Activated T-cell treated with anti-CD3 and anti-CD28 coated beads, Interleukin-2, amount 50 U/mL, for 72 hours (primary cell): ENCODE results near the gene SND1. TPM values are rescaled to one million over a fixed set of nuclear protein-coding genes. Genes with fewer than 3 reads are reported as not detected.
A peak's percentile ranks its signal among the peaks of the same experiment; 100 is the strongest.

Experiments
- ATAC-seq, 2 donors: fragments of 150-1000 bp; cut with Tn5 transposase; replicated peaks in 1 of 2; 2 replicates each; pipeline ENCODE4 v1.10.0; 2021; ENCODE audit warnings: moderate library complexity in 2 of 2, mild to moderate bottlenecking in 1 of 2
- DNase-seq, 2 donors: peaks; one replicate each; pipeline ENCODE4 v3.0.0; 2021 to 2022; ENCODE audit warnings: mixed read lengths in 1 of 2
- H3K27ac Mint-ChIP-seq: one replicate; pipeline ENCODE4 v1.8.0; 2022; ENCODE audit warnings: mild to moderate bottlenecking, moderate library complexity, mixed read lengths
- H3K27me3 Mint-ChIP-seq: one replicate; pipeline ENCODE4 v1.8.0; 2022; ENCODE audit warnings: low read depth, mixed read lengths
- H3K36me3 Mint-ChIP-seq, 2 donors: one replicate each; pipeline ENCODE4 v1.8.0; 2022; ENCODE audit warnings: mixed read lengths in 2 of 2, mild to moderate bottlenecking in 1 of 2; ENCODE audit not compliant: insufficient read depth in 2 of 2
- H3K4me1 Mint-ChIP-seq: one replicate; pipeline ENCODE4 v1.8.0; 2022; ENCODE audit warnings: low read depth, mixed read lengths
- H3K4me3 Mint-ChIP-seq, 2 donors: one replicate each; pipeline ENCODE4 v1.8.0; 2022; ENCODE audit warnings: mild to moderate bottlenecking in 2 of 2, mixed read lengths in 2 of 2, moderate library complexity in 2 of 2
- H3K9me3 Mint-ChIP-seq, 2 donors: one replicate each; pipeline ENCODE4 v1.8.0; 2022; ENCODE audit warnings: mixed read lengths in 2 of 2
- total RNA-seq, 2 donors: library from RNA; stranded (reverse); gene quantifications; one replicate each; pipeline ENCODE4 v1.2.3, GENCODE V29; 2022

Gene SND1
- total RNA-seq, 2 donors from 2014 or later, result 237 to 285 TPM

DNA sequence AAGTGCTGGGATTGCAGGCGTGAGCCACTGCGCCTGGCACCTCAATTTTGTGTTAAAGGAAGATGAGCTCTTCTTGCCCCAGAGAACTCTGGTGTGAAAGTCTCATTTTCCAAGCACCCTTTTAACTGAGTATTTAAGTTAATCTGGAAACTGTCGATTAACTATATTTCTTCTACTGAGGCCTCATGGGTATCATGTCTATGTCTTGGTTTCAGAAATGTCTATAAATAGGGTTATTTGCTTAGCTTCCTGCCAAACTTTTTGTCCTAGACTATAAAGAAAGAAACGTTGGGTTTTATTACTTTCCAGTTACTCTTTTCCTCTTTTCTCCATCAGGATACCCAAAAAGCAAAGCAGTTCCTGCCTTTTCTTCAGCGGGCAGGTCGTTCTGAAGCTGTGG is 276.9 kb downstream of the SND1 start:
- H3K27ac Mint-ChIP-seq, result no peak overlapping the region
- H3K9me3 Mint-ChIP-seq, result no peaks in the 10 kb centered on the region
- H3K4me3 Mint-ChIP-seq, result no peak overlapping the region
- H3K36me3 Mint-ChIP-seq, result peaks cover 10 to 17% of the 10 kb centered on the region in 2 donors
- no peak for DNase-seq
- no peak for ATAC-seq
- peaks cover 12% of the 10 kb centered on the region for H3K4me1 Mint-ChIP-seq
- H3K27me3 Mint-ChIP-seq, result no peaks in the 10 kb centered on the region

DNA sequence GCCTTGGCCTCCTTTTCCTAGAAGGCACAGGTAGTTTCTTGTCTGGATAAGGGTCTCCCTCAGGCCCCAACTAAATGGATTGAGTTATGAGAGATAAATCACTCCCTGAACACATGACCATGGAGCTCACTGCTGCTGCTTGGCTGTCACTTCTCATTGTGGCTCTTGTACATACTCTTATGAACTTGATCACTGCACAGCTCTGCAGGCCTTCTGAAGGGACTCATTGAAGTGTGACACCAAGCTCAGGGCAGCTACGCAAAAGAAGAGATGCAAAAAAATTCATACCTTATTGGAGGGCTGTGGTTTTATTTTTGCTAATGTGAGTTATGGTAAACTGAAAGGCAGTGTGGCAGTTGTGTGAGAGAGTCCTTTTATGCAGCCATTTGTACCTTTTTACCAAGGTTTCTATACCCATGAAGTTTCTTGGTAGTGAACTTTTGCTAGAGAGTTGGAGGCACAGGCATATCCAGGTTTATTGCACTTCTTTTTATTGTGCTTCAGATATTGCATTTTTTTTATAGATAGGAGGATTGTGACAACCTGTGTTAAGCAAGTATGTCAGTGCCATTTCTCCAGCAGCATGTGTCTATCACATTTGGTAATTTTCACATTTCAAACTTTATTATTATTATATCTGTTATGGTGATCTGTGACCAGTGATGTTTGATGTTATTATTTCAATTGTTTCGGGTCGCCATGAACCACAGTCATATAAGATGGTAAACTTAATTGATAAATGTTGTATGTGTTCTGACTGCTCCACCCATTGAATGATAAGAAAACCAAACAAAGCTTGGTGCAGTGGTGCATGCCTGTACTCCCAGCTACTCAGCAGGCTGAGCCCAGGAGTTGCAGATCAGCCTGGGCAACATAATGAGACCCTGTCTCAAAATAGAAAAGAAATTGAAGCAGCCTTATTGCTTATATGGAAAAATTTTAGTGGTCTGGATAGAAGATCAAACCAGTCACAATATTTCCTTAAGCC is 278.6 kb downstream of the SND1 start:
- Mint-ChIP-seq H3K27me3 (no peaks in the 10 kb centered on the region), H3K9me3 (no peaks in the 10 kb centered on the region), H3K4me1 (peaks cover 12% of the 10 kb centered on the region), H3K4me3 (no peak overlapping the region), H3K36me3 (peaks cover 12 to 17% of the 10 kb centered on the region in 2 donors), H3K27ac (no peak overlapping the region)
- ATAC-seq (no peak), DNase-seq (no peak)

DNA sequence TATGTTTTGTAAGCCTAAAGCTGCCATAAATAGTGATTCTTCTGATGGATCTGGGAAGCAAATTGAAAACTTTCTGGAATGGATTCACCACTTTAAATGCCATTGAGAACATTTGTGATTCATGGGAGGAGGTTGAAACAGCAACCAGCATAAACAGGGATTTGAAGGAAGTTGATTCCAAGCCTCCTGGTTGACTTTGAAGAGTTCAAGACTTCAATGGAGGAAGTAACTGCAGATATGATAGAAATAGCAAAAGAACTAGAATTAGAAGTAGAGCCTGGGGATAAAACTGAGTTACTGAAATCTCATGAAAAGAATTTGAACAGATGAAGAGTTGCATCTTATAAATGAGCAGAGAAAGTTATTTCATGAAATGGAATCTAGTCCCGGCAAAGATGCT is 280.1 kb downstream of the SND1 start:
- Mint-ChIP-seq H3K27ac (no peak overlapping the region), H3K4me1 (peaks cover 11% of the 10 kb centered on the region), H3K4me3 (no peak overlapping the region), H3K36me3 (peaks cover 9 to 16% of the 10 kb centered on the region in 2 donors), H3K27me3 (no peaks in the 10 kb centered on the region), H3K9me3 (no peaks in the 10 kb centered on the region)
- ATAC-seq (no peak), DNase-seq (no peak)

GRCh38 chr7:127932496-127932895 is 280.5 kb downstream of the SND1 start:
- Mint-ChIP-seq H3K9me3 (no peaks in the 10 kb centered on the region), H3K36me3 (peaks cover 9 to 16% of the 10 kb centered on the region in 2 donors), H3K27ac (no peak overlapping the region), H3K4me3 (no peak overlapping the region), H3K4me1 (peaks cover 7% of the 10 kb centered on the region), H3K27me3 (no peaks in the 10 kb centered on the region)
- ATAC-seq (no peak), DNase-seq (no peak)

DNA sequence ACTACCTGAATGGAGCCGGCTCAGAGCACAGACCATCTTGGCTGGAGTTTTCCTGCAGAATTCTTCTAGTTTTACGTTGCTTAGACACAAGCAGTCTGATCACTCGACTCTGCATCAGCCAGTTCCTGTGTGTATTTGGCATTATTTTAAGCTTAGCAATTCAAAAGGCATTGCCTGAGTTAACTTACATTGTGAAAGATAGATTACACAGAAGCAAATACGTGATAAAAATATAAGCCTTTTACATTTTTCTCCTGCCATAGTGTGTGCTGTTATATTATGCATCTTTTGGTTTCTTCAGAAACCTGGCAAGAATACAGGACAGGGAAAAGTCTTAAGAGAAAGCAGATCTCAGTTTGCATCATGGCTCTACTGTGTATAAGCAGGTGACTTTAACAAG is 281.2 kb downstream of the SND1 start:
- no peaks in the 10 kb centered on the region for H3K9me3 Mint-ChIP-seq
- H3K4me3 Mint-ChIP-seq, result no peak overlapping the region
- ATAC-seq, result no peak
- DNase-seq, result no peak
- H3K27me3 Mint-ChIP-seq, result no peaks in the 10 kb centered on the region
- peaks cover 9 to 16% of the 10 kb centered on the region in 2 donors for H3K36me3 Mint-ChIP-seq
- no peak overlapping the region for H3K27ac Mint-ChIP-seq
- peaks cover 7% of the 10 kb centered on the region for H3K4me1 Mint-ChIP-seq

DNA sequence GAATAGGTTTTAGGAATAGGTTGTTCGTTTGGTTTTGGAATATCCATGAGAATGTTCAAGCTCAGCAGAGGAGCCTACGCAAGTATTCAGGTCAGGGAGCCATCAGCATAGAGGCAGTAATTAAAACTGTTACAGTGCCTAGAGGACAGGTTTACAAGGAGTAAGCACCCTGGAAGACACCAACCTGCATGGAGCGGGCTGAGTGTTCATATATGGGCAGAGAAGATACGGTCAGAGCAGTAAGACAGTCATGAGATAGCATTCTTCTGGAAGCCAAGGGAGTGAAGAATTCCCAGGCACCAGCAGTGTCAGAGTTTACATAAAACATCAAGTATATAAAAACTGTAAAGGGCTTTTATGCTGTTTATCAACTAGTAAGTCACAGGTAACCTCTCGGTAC is 282.7 kb downstream of the SND1 start:
- DNase-seq (no peak), ATAC-seq (no peak)
- no peak overlapping the region for H3K27ac Mint-ChIP-seq
- peaks cover 7% of the 10 kb centered on the region for H3K4me1 Mint-ChIP-seq
- H3K36me3 Mint-ChIP-seq, result peaks cover 5 to 12% of the 10 kb centered on the region in 2 donors
- H3K9me3 Mint-ChIP-seq, result no peaks in the 10 kb centered on the region
- H3K27me3 Mint-ChIP-seq, result no peaks in the 10 kb centered on the region
- no peak overlapping the region for H3K4me3 Mint-ChIP-seq

DNA sequence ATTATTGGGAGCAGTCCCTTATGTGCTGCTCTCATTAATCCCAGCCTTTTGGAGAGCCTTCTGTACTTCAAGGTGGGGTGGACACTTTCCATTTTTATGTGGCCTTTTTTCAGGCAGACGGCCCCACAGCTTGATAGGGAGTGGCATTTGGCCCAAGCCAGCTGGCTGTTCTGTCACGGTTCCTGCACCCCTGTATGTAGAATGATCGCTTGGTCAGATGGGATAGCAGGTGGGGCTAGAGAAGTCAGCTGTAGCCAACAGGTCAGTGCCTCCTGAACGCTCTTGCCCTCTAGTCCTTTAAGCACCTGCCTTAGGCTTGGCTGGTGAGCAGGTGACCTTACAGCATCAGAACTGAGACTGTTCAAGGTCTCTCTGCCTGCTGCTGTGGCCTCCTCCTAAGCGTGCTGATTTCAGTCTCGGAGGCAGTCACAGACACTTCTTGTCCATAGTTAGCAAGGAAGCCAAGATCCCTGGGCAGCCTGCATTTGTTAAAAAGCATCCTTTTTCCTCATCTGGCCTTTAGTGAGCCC is 283.9 kb downstream of the SND1 start:
- H3K27ac Mint-ChIP-seq, result no peak overlapping the region
- DNase-seq (no peak), ATAC-seq (no peak)
- no peaks in the 10 kb centered on the region for H3K27me3 Mint-ChIP-seq
- no peaks in the 10 kb centered on the region for H3K9me3 Mint-ChIP-seq
- peaks cover 7% of the 10 kb centered on the region for H3K4me1 Mint-ChIP-seq
- H3K36me3 Mint-ChIP-seq, result peaks cover 5 to 6% of the 10 kb centered on the region in 2 donors
- H3K4me3 Mint-ChIP-seq, result no peak overlapping the region

GRCh38 chr7:127937066-127937680 is 285.2 kb downstream of the SND1 start:
- no peaks in the 10 kb centered on the region for H3K27me3 Mint-ChIP-seq
- no peak overlapping the region for H3K27ac Mint-ChIP-seq
- H3K4me1 Mint-ChIP-seq, result peaks cover 7% of the 10 kb centered on the region
- peaks cover 3% of the 10 kb centered on the region in 2 donors for H3K36me3 Mint-ChIP-seq
- no peak for ATAC-seq
- no peak overlapping the region for H3K4me3 Mint-ChIP-seq
- DNase-seq, result no peak
- H3K9me3 Mint-ChIP-seq, result no peaks in the 10 kb centered on the region

DNA sequence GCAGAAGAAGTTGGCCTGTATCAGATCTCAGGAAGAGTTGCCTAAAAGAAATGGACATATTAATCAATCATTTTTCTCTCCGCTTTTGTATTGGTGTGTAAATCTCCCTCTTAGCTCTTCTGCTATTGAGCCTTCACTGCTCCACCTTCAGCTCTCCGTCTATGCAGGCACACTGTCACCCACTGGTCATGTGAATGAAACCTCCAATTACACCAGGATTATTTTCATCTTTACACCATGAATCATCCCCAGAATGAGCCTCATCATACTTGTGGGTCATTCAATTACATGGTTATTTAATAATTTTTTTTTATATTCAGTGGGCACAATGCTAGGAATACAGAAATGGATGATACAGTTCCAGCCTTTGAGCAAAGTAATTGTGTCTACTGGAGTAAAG is 286.6 kb downstream of the SND1 start:
- H3K36me3 Mint-ChIP-seq, result peaks cover 3 to 6% of the 10 kb centered on the region in 2 donors
- DNase-seq, result no peak
- no peaks in the 10 kb centered on the region for H3K9me3 Mint-ChIP-seq
- no peak for ATAC-seq
- H3K4me1 Mint-ChIP-seq, result peaks cover 7% of the 10 kb centered on the region
- no peak overlapping the region for H3K27ac Mint-ChIP-seq
- H3K27me3 Mint-ChIP-seq, result no peaks in the 10 kb centered on the region
- no peak overlapping the region for H3K4me3 Mint-ChIP-seq

GRCh38 chr7:127940381-127941160 is 288.6 kb downstream of the SND1 start:
- DNase-seq (no peak), ATAC-seq (no peak)
- Mint-ChIP-seq H3K4me1 (peaks cover 7% of the 10 kb centered on the region), H3K36me3 (peaks cover 0 to 8% of the 10 kb centered on the region in 2 donors), H3K27me3 (no peaks in the 10 kb centered on the region), H3K4me3 (no peak overlapping the region), H3K27ac (peak overlapping the region; percentile 13), H3K9me3 (no peaks in the 10 kb centered on the region)

DNA sequence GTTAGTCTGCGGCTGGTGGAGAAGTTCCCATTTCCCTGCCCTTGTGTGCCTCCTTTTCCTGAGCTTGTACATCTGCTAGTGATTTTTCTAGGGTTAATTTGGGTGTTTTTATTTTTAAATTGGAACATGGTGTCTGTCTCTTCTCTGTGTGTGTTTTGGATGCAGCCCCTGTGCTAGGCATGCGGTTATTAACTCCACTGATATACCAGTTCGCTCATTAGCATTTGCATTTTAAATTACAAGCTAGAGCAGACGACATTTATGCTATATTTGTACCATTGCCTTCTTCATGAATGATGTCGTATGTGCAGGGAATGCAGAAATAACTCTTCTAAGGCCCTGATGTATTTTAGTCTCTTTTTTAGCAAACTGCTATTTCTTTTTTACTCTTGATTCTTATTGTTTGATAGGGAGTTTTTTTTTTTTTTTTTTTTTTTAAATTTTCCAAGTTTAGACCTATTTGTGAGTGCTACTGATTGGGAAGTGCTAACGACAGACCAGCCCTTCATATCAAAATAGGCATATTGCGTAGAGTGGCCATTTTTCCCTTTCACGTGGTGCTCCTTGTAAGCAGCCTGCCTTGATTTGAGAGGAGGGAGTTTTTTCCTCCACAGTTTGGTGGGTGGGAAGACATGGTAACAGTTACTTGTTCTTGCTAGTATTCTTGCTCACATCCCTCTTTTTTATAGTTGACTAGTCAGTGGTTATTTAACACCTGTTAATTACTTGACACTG is 289.6 kb downstream of the SND1 start:
- no peaks in the 10 kb centered on the region for H3K27me3 Mint-ChIP-seq
- peaks cover 0 to 8% of the 10 kb centered on the region in 2 donors for H3K36me3 Mint-ChIP-seq
- H3K4me3 Mint-ChIP-seq, result no peak overlapping the region
- ATAC-seq (no peak), DNase-seq (no peak)
- peaks cover under 1% of the 10 kb centered on the region for H3K4me1 Mint-ChIP-seq
- H3K9me3 Mint-ChIP-seq, result no peaks in the 10 kb centered on the region
- H3K27ac Mint-ChIP-seq, result no peak overlapping the region
